Measurements from ENCODE around the gene DENND1A. TPM values are rescaled to one million over a fixed set of nuclear protein-coding genes. Genes with fewer than 3 reads are reported as not detected.
A peak's percentile ranks its signal among the peaks of the same experiment; 100 is the strongest.

Gene DENND1A
- total and polyA plus RNA-seq, 2 of the 13 experiments (the other 11 are each of a cell fraction or from before 2014, with no cell fraction given), result 14.8 to 30.1 TPM

DNA sequence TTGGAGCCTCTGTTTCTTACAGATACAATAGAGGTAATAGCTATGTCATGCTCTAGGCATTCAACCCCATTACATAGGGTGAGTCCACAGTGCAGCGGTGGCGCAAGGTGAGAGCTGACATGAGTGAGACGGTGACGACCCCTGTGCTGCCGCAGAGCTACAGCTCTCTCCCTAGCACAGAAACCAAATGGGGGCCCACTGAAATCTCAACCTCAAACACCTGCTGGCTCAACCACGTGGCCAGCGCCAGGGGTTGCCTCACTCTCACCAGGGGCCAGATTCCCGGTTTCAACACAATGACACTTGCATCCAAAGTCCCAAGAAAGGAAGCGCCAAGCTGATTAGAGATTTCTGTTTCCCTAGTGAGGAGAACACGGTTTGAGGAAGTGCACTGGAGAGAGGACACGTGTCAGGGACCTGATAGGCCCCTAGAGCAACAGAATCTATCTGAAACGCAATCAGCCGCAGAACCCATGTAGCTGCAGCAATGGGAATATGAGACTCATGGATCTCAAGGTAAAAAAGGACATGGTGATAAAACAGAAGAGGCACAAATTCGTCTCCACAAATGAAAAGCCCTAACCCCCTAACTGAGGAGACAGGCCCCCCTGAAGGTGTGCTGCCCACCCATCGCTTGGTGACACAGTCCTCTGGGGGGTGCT, 459.7 kb downstream of the DENND1A start (continued):
- TF ChIP-seq, protein P1, sequence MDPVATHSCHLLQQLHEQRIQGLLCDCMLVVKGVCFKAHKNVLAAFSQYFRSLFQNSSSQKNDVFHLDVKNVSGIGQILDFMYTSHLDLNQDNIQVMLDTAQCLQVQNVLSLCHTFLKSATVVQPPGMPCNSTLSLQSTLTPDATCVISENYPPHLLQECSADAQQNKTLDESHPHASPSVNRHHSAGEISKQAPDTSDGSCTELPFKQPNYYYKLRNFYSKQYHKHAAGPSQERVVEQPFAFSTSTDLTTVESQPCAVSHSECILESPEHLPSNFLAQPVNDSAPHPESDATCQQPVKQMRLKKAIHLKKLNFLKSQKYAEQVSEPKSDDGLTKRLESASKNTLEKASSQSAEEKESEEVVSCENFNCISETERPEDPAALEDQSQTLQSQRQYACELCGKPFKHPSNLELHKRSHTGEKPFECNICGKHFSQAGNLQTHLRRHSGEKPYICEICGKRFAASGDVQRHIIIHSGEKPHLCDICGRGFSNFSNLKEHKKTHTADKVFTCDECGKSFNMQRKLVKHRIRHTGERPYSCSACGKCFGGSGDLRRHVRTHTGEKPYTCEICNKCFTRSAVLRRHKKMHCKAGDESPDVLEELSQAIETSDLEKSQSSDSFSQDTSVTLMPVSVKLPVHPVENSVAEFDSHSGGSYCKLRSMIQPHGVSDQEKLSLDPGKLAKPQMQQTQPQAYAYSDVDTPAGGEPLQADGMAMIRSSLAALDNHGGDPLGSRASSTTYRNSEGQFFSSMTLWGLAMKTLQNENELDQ (CRISPR knock-in tag; IDR thresholded peaks at IDR 0.05; ENCODE audit: borderline replicate concordance), result no peak
- TF ChIP-seq ZSCAN25 (CRISPR knock-in tag; IDR thresholded peaks at IDR 0.05) (no peak), IKZF1 (IDR thresholded peaks at IDR 0.05) (no peak), DMAP1 (CRISPR knock-in tag; IDR thresholded peaks at IDR 0.05) (peak; percentile 89), ZEB1 (IDR thresholded peaks at IDR 0.05; ENCODE audit: insufficient replicate concordance, low read depth) (peak; percentile 52), EZH2 (conservative IDR thresholded peaks at IDR 0.05; ENCODE audit: low read depth, low read length) (no peak), HNRNPL (IDR thresholded peaks at IDR 0.05; ENCODE audit: low read depth, low read length) (no peak), HES4 (CRISPR knock-in tag; IDR thresholded peaks at IDR 0.05; ENCODE audit: borderline replicate concordance) (no peak), MAZ (IDR thresholded peaks at IDR 0.05; ENCODE audit: borderline replicate concordance, low read depth, low read length) (peak; percentile 29; the same call in 1 of the 2 replicates), MAZ (CRISPR knock-in tag; IDR thresholded peaks at IDR 0.05; ENCODE audit: low read depth) (0 out of 2 replicates have a peak, but pooled peaks have one; percentile 35), ZNF251 (CRISPR knock-in tag; IDR thresholded peaks at IDR 0.05) (no peak), SCMH1 (CRISPR knock-in tag; IDR thresholded peaks at IDR 0.05; ENCODE audit: borderline replicate concordance) (no peak), SAFB2 (CRISPR knock-in tag; IDR thresholded peaks at IDR 0.05; ENCODE audit: borderline replicate concordance, low read depth) (no peak)
- TF ChIP-seq, protein P2, sequence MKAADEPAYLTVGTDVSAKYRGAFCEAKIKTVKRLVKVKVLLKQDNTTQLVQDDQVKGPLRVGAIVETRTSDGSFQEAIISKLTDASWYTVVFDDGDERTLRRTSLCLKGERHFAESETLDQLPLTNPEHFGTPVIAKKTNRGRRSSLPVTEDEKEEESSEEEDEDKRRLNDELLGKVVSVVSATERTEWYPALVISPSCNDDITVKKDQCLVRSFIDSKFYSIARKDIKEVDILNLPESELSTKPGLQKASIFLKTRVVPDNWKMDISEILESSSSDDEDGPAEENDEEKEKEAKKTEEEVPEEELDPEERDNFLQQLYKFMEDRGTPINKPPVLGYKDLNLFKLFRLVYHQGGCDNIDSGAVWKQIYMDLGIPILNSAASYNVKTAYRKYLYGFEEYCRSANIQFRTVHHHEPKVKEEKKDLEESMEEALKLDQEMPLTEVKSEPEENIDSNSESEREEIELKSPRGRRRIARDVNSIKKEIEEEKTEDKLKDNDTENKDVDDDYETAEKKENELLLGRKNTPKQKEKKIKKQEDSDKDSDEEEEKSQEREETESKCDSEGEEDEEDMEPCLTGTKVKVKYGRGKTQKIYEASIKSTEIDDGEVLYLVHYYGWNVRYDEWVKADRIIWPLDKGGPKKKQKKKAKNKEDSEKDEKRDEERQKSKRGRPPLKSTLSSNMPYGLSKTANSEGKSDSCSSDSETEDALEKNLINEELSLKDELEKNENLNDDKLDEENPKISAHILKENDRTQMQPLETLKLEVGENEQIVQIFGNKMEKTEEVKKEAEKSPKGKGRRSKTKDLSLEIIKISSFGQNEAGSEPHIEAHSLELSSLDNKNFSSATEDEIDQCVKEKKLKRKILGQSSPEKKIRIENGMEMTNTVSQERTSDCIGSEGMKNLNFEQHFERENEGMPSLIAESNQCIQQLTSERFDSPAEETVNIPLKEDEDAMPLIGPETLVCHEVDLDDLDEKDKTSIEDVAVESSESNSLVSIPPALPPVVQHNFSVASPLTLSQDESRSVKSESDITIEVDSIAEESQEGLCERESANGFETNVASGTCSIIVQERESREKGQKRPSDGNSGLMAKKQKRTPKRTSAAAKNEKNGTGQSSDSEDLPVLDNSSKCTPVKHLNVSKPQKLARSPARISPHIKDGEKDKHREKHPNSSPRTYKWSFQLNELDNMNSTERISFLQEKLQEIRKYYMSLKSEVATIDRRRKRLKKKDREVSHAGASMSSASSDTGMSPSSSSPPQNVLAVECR (CRISPR knock-in tag; IDR thresholded peaks at IDR 0.05; ENCODE audit: borderline replicate concordance), result peak; percentile 65; the same call in 1 of the 2 replicates
- TF ChIP-seq, protein P3, sequence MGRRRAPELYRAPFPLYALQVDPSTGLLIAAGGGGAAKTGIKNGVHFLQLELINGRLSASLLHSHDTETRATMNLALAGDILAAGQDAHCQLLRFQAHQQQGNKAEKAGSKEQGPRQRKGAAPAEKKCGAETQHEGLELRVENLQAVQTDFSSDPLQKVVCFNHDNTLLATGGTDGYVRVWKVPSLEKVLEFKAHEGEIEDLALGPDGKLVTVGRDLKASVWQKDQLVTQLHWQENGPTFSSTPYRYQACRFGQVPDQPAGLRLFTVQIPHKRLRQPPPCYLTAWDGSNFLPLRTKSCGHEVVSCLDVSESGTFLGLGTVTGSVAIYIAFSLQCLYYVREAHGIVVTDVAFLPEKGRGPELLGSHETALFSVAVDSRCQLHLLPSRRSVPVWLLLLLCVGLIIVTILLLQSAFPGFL (CRISPR knock-in tag; IDR thresholded peaks at IDR 0.05), result no peak
- TF ChIP-seq, protein P4, sequence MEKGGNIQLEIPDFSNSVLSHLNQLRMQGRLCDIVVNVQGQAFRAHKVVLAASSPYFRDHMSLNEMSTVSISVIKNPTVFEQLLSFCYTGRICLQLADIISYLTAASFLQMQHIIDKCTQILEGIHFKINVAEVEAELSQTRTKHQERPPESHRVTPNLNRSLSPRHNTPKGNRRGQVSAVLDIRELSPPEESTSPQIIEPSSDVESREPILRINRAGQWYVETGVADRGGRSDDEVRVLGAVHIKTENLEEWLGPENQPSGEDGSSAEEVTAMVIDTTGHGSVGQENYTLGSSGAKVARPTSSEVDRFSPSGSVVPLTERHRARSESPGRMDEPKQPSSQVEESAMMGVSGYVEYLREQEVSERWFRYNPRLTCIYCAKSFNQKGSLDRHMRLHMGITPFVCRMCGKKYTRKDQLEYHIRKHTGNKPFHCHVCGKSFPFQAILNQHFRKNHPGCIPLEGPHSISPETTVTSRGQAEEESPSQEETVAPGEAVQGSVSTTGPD (CRISPR knock-in tag; IDR thresholded peaks at IDR 0.05), result peak; percentile 95
- TF ChIP-seq, protein P5, sequence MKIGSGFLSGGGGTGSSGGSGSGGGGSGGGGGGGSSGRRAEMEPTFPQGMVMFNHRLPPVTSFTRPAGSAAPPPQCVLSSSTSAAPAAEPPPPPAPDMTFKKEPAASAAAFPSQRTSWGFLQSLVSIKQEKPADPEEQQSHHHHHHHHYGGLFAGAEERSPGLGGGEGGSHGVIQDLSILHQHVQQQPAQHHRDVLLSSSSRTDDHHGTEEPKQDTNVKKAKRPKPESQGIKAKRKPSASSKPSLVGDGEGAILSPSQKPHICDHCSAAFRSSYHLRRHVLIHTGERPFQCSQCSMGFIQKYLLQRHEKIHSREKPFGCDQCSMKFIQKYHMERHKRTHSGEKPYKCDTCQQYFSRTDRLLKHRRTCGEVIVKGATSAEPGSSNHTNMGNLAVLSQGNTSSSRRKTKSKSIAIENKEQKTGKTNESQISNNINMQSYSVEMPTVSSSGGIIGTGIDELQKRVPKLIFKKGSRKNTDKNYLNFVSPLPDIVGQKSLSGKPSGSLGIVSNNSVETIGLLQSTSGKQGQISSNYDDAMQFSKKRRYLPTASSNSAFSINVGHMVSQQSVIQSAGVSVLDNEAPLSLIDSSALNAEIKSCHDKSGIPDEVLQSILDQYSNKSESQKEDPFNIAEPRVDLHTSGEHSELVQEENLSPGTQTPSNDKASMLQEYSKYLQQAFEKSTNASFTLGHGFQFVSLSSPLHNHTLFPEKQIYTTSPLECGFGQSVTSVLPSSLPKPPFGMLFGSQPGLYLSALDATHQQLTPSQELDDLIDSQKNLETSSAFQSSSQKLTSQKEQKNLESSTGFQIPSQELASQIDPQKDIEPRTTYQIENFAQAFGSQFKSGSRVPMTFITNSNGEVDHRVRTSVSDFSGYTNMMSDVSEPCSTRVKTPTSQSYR (CRISPR knock-in tag; IDR thresholded peaks at IDR 0.05; ENCODE audit: borderline replicate concordance), result 0 out of 2 replicates have a peak, but pooled peaks have one; percentile 23
